GM21717 (cell line): ENCODE results near the gene CTIF.

Experiments
- ATAC-seq: cut with Tn5 transposase; IDR thresholded peaks from one replicate; pipeline ENCODE4 v1.9.1; 2021; ENCODE audit warnings: mild to moderate bottlenecking, moderate library complexity; ENCODE audit not compliant: unreplicated experiment

CTIF gene

DNA sequence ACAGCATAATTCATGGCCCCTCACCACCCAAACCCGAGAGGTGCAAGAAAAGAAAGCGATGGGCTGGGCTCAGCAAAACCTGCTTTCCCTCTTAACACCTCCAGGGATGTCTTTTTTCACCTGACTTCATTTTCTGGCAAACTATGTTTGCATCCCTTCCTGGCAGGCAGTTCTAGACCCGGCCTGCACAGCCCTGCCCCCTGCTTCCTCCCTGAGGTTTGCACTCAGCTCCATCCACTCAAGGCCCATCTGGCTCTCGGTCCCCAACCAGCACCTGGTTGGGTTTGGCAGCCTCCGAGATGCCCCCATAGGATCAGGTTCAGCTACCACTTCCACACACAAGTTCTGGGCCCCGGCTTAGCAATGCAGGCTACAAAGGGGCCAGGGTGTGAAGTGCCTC lies 226.2 kb downstream of the CTIF start:
- no peak for ATAC-seq

DNA sequence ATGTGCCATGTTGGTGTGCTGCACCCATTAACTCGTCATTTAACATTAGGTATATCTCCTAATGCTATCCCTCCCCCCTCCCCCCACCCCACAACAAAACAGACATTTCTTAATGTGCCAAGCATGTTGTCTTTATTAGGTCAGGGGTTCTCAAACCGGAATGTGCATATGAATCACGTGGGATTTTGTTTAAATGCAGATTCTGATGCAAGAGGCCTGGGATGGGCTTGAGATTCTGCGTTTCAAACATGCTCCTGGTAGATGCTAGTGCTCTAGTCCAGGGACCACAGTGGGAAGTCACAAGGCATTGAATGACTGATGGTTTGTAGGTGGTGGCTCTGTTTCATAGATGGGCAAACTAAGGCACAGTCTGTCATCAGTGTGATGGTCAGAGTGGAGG lies 227.2 kb downstream of the CTIF start:
- no peak for ATAC-seq

DNA sequence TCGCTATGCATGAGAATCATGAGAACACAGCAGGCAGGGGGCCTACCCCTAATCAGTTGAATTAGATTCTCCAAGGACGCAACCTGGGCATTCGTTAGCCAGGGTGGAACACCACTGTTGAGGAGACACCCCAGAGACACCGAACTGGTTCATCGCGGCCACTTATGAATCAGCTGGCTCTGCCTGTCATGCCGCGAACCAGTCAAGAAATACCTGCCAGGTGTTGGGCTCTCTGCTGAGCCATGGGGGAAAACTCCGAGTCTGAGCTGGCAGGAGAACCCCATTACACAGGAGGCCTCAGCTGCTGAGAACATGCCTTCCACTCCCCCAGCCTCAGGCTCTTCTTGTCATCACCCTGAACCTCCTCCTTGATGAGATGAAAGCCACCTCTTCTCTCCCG lies 227.7 kb downstream of the CTIF start:
- no peak for ATAC-seq

DNA sequence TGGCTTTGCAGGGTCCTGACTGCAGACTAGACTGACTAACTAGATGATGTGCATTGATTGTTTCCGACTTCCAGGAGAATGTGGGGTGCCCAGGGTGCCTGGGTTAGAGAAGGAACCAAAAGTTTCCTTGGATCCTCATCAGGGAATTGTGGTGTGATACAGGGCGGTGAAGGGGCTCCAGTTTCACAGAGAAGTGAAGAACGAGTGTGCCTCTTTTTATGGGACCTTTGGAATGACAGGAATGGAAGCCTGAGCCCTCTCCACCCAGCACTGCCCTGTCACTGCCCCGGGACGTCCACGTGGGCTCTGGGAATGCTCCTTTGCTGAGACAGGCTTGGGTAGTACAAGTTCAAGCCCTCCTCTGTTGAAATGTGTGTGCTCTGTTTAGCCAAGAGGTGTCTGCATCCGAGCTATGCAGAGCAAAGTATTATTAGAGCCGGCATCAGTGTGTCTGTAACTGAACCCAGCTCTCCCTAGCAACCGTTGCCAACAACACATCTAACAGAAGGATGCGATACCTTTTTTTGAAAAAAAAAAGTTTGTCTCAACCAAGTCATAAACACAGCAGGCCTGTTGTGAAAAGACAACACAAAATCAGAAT lies 228.4 kb downstream of the CTIF start:
- no peak for ATAC-seq

DNA sequence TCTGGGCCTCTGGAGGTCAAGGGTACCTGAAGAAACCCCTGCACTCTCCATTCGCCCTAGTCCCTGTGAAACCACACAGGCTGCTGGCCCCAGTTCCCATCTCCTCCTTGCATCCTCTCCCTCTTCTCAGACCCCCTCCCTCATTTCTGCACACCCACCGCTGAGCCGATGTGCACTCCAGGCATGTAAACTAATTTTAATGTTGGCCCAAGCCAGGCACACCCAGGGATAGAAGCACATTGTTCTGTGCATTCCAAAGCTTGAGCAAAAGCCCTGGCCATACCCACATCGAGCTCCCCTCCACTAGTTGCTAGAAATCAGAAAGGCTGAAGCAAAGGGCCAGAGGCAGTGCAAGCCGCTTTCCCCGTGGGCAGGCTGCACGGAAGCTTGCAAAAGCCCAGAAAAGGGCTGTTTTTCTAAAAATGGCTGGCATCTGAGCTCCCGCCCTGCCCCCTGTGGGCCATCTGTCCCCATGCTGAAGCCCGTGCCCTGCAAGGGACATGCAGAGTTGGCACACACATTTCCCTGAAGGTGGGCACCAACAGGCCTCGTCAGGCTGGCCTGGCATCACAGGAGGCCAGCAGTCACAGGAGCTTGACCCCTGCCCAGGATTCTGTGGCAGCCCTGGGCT lies 230.3 kb downstream of the CTIF start:
- no peak for ATAC-seq

DNA sequence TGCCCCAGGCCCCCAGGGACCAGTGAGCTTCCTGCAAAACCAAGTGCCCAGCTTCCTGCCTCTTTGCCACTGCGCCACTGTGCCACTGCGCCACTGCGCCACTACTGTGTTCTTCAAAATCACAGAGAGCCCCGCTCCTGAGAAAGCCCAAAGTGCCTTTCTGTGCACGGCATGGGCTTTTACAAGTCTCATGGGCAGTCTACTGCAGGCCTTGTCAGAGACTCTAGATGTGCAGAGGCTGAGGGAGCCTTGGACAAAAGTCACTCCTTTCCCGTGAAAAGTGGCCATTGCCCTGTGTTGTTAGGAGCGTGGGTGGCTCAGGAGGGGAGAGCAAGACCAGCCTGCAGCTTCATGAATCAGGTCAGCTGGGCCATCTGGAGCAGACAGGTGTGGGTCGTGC lies 231.4 kb downstream of the CTIF start:
- ATAC-seq = no peak

DNA sequence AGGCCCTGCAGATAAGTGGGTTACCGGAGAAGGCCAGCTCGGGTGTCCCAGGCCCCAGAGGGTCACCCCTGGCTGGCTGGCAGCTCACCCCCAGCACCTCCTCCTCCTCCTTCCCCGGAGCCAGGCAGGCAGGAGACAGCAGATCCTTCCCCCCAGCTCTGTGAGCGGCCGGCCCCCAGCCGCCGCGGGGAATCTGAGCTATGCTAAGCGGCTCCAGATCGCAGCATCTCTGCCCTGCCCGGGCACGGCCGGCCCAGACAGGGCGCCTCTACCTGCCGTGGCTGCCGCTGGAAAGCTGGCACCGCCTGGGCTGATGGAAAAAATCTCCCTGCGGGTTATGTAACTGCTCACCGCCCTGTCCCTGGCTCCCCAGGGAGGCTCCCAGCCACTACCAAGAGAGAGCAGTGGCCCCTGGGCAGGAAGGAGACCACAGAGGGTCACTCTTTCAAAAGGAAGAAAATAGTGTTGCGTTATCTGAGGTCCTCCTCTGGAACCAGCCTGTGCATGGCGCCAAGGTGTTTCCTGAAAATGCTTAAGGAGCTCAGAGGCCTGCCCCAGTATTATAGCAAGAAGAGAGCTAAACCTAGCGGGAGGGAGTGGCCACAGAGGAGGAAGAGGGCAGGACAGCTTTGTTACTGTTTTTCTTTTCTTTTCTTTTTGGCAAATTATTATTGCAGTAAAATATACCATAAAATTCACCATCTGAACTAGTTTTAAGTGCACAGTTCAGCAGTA lies 233.0 kb downstream of the CTIF start:
- no peak for ATAC-seq

DNA sequence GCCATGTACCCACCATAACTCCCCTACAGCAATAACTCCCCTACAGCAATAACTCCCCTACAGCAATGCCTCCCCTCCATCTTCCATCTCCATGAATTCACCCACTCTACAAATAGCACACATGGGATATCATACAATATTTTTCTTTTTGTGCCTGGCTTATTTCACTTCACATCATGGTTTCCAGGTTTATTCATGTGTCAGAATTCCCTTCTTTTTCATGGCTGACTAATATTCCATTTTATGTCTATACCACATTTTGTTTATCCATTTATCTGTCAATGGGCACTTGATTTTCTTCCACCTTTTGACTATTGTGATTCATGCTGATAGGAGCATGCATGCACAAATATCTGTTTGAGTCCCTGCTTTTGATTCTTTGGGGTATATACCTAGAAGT lies 233.6 kb downstream of the CTIF start:
- no peak for ATAC-seq

DNA sequence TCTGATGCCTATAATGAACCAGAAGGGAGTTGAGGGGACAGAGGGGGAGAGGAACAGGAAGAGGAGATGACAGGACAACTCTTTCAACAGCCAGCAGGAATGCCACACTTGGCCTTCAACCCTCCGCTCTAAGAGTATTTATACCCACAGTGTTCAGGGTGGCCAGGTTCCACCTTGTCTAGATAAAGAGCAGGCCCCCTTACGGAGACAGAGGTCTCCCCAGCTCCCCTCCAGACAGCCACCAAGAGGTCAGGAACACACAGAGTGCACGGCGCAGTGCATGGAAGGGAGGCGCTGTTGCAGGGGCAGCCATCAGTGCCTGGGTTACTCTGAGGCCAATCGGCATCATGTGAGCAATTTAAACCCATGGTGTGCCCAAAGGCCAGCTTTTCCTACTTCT lies 235.0 kb downstream of the CTIF start:
- ATAC-seq = no peak

DNA sequence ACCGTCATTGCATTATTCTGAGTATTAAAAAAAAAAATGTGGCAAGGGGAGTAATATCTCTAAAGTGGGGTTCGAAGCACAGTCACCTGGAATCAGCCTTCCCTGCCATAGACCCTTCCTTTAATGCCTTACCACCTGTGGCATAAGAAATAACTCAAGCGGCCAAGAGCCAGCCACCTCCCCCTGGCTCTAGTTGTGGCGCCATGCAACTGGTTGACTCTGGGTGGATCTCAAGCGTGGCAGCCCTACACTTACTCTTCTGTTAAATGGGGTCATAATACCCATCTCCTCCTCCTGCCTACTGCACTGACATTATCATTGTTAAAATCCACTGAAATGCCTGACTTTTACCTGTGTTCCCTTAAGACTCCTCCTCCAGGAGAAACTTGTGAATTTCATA lies 236.1 kb downstream of the CTIF start:
- ATAC-seq = no peak

DNA sequence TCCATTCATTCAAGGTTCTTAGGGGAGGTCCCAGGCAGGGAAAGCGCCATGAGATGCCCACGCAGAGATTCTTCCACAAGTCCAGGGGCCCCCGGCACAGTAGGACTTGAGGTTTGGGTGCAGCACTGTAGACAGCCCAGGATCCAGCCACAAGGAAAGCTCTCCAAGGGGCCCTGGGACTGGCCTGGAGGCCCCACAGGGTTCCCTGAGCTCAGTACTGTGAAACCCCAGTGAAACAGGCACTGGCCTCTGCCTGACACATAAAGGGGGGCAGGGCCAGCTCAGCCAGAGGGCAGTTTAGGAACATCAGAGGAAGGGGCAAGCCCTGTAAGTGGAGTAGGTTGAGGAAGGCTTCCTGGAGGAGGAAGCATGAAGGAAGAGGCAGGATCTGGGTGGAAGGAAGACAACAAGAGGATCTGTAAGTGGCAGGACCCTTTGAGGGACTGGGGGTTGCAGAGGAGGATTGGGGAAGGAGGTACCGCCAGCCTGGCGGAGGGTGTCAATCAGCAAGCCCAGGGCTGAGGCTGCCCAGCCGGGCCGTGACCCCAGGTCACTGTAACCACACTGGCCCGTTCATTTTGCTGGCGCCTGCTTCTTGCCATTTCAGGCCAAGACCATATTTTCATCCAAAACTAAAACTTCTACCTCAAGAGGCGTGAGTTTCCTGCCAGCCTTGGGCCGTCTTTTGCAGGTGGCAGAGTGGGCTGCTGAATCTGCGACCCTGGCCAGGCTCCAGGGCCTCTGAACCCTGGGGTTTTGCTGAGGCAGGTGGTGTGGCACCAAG lies 236.7 kb downstream of the CTIF start:
- ATAC-seq = no peak

DNA sequence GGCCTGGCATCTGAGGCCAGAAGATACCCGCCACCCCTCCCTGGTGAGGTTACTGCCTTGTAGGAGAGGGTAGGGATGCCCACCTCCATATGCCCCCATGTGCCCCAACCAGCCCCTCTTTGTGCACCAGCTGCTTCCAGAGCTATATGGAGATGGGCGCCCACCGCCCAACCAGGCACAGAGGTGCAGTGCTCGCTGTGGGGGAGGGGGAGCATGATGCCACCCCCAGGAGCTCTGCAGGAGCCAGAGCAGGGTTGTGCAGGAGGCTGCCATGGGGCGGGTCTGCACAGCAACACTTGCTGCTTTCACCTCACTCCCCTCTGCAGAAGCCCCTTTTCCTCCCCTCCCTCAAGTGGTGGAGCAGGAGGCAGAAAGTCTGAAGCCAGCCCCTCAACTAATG lies 237.3 kb downstream of the CTIF start:
- no peak for ATAC-seq

DNA sequence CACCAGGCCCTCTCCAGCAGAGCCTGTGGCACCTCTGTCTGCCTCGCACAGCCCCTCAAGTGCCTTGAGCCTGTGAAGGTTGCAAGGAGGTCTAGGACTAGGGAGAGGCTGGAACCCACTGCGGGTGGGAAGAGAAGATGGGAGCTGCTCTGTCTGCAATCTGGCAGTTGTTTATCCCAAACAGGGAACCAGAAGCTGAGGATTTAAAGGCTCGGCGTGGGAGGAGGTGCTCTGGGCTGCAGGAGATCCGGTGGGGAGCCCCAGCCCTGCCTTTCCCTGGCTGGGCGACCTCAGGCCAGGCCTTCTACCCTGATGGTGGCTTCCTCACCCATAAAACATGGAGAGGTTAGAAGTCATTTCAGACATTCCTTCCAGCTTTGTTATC lies 237.8 kb downstream of the CTIF start:
- no peak for ATAC-seq

DNA sequence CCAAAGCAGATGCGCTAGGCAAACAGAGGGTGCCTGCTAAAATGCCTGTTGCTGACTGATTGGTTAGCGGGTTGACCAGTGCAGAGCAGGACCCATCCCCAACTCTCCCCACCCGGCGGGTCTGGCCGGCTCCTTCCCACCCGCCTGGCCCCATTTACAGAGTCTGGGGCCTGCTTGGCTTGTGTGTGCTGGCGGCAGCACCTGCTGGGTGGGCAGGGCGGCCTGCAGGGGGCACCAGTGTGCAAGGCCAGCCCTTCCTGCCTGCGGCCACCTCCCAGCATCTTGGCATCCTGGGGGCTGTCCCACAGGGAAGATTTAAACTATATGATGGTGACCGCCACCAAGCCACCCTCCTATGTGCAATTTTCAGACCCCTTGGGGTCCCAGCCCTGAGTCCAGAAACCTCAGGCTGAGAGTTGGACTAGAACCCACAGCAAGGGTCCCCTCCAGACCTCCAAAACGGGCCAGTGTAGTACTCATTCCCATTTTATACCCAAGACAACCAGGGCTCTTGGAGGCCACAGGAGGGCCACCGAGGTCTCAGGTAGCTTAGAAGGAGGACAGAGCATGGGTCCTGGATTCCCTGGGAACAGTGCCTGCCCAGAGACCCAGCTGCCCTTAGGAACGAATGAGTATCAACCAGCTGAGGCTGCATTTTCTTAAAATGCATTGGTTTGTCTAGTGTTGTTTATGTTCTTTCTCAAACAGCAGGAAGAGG lies 238.4 kb downstream of the CTIF start:
- peak; percentile 67 for ATAC-seq

DNA sequence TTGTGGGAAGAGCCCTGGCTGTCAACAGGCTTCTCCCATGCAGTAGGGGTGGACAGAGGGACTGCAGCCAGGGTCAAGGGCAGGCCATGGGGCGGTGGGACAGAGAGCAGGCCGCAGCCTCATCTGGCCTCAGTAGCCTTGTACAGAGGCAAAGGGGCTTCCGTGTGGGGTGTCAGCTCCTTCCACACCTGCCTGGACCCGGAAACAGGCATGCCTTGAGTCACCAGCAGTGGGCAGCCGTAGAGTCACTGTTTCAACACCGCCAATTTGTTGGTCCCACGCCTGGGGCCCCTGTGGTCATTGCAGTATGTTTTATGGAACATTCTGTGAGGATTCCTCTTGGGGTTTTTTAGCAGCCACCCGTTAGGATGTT lies 238.9 kb downstream of the CTIF start:
- ATAC-seq = no peak

DNA sequence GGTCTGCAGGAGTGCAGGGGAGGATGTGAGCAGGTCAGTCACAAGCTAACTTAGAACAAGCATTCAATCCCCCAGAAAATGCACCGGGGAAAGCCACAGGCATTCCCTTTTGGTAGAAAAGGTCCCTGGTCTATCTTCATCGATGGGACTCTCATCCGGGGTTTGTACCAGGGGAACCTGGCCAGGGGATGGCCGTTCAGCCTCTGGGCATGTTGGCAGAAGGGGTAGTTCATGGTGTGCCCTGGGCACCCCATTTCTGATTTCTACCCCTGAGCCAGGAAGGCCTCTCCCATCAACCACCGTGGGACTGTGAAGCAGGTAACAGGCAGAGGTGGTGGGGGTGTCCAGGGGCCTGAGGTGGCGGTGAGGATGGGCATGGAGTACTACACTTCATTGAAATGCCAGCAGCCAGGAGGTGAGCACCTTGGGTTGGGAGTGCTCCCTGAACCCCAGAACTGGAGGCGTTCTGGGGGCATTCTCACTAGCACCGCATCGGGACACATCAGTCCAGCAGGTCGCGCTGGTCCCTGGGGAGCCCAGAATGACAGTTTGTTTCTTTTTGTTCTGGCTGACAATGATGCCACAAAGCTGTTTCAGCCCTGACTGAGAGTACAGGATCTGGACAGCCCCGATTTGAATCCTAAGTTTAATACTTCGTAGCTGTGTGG lies 239.6 kb downstream of the CTIF start:
- ATAC-seq = no peak

DNA sequence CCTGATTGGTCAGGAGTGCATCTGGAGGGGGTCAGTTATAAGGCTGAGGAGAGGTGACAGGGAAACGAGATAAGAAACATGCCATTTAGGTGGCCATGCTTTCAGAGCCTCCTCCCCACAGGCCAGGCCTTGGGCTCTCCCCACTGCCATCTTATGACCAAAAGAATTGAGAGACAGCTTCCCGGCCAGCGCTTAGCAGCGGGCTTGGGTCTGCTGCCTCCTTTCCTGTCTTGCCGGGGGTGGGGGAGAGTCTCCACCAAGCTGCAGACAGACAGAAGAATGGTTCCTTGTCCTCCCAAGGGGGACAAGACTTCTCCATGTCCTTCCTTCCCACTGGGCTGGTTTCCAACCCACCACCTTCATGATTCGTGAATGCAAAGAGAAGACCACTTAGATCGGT lies 240.6 kb downstream of the CTIF start:
- no peak for ATAC-seq

DNA sequence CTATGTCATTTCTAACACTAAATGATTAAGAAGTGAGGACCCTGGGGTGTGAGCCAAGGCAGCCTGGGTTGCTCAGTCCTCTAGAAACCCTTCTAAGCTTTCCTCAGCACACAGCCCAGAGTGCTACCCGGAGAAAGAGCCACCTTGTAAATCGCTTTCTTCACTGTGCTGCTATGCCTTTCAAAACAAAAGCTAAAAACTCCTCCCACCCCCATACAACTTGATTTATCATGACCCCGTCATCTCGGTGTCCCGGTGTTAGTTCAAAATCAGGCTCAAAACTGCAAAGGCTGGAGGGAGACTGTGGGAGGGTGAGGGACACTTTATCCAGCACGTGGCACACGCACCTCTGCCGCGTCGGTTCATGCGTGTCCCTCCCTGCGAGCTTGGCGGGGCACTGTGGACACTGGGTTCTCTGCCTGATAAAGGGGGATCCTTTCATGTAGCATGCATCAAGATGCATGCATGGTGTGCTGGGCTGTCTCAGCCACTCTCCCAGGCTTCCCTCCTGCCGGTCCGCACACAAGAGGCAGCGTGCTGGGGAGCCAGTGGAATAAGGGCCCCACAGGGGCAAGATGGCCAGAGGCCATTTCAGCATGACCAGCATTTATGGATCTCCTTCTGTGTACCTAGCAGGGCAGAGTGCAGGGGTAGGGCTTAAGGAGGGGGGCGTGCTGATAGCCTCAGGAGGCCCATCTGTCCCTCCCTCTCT lies 241.5 kb downstream of the CTIF start:
- no peak for ATAC-seq

DNA sequence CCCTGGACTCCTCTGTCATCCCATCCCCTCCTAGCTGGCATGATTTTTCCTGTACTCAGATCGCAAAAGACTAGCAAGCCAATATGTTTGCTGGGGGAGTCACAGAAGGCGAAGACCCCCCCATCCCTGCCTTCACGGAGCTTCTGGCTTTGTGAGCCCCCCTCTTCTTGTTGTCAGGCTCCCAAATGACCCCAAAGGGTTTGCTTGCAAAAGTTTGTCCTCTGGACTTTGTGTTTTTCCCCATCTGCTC lies 242.0 kb downstream of the CTIF start:
- no peak for ATAC-seq
